HepG2 (cell line): Measurements from ENCODE around the gene C2orf80. TPM values are rescaled to one million over a fixed set of nuclear protein-coding genes. Genes with fewer than 3 reads are reported as not detected.

Source experiments
- ATAC-seq: fragments of 200-7000 bp; cut with Tn5 transposase; 3 replicates; pipeline ENCODE4 v1.9.1; 2020; ENCODE audit warnings: mild to moderate bottlenecking, moderate library complexity
- BruUV-seq: library from RNA; stranded (reverse); fragments of 400-500 nt; replicated peaks from 2 replicates; lab custom pipeline; 2021; lab: Mats Ljungman, UMichigan
- CTCF ChIA-PET: fragments of 300-600 bp; formaldehyde crosslinking; extraction: SDS; loops from one replicate; lab custom pipeline; 2021; ENCODE audit warnings: low total read pairs, inconsistent platforms, low intra/inter-chr PET ratio; lab: Yijun Ruan, JAX
- POLR2A ChIA-PET: fragments of 350-600 bp; sonication (Branson Sonifier 250); formaldehyde crosslinking; loops from one replicate; lab custom pipeline; 2020; ENCODE audit warnings: antibody characterized with exemption, inconsistent platforms; lab: Yijun Ruan, JAX
- DNase-seq: peaks from one replicate; pipeline ENCODE4 v3.0.0-alpha.2; 2015; ENCODE audit warnings: low spot score
- FAIRE-seq: peaks from 3 replicates; lab custom pipeline; 2011; peaks lifted over from hg19 to GRCh38; lab: Jason Lieb, UNC
- H2AFZ ChIP-seq: one replicate; pipeline ENCODE4 v1.6.1; 2011; ENCODE audit warnings: low read length, inconsistent platforms
- H3K27ac ChIP-seq: fragments of 300-600 bp; 3 replicates; pipeline ENCODE4 v1.8.0; 2011; ENCODE audit warnings: mixed run types, mild to moderate bottlenecking, mixed read lengths, low read length, inconsistent platforms; ENCODE audit not compliant: insufficient read depth; ENCODE audit errors: extremely low read length
- H3K27me3 ChIP-seq, 2 experiments: fragments of 200-600 bp in 1 of 2; 2 replicates in 1 of 2; 3 replicates in 1 of 2; pipeline versions ENCODE4 v1.6.0 to v1.8.0; 2011; ENCODE audit warnings: low read length in 2 of 2, mild to moderate bottlenecking in 2 of 2, moderate library complexity in 2 of 2, inconsistent platforms in 1 of 2; ENCODE audit not compliant: insufficient read depth in 2 of 2, control insufficient read depth in 1 of 2
- H3K36me3 ChIP-seq, 2 experiments: fragments of 200-600 bp in 1 of 2; replicated peaks in 1 of 2; 2 replicates in 1 of 2; 3 replicates in 1 of 2; pipeline versions ENCODE4 v1.5.1 to v1.8.0; 2011; ENCODE audit warnings: low read length in 2 of 2, inconsistent platforms in 1 of 2; ENCODE audit not compliant: insufficient read depth in 2 of 2, control insufficient read depth in 1 of 2
- H3K4me1 ChIP-seq: 2 replicates; pipeline ENCODE4 v1.5.1; 2012; ENCODE audit warnings: low read length, inconsistent platforms; ENCODE audit not compliant: insufficient read depth
- H3K4me2 ChIP-seq: 2 replicates; pipeline ENCODE4 v1.6.0; 2011; ENCODE audit warnings: low read depth, low read length, inconsistent platforms
- H3K4me3 ChIP-seq, 3 experiments: fragments of 200-600 bp in 1 of 3; sonication (generic), shearing (Covaris generic) in 1 of 3; replicated peaks in 1 of 3; 2 replicates each; pipeline ENCODE4 v1.5.1; 2011 to 2016; ENCODE audit warnings: low read length in 3 of 3, inconsistent platforms in 2 of 3, low read depth in 2 of 3, mild to moderate bottlenecking in 2 of 3, control low read depth in 1 of 3, mixed read lengths in 1 of 3; ENCODE audit not compliant: insufficient read depth in 1 of 3
- H3K79me2 ChIP-seq: one replicate; pipeline ENCODE4 v1.6.1; 2011; ENCODE audit warnings: low read length, inconsistent platforms; ENCODE audit not compliant: insufficient read depth
- H3K9ac ChIP-seq: 2 replicates; pipeline ENCODE4 v1.6.0; 2011; ENCODE audit warnings: mild to moderate bottlenecking, low read depth, low read length, inconsistent platforms; ENCODE audit not compliant: insufficient read depth
- H3K9me3 ChIP-seq: 2 replicates; pipeline ENCODE4 v1.5.1; 2012; ENCODE audit warnings: mild to moderate bottlenecking, low read length
- H4K20me1 ChIP-seq: 2 replicates; pipeline ENCODE4 v1.6.0; 2011; ENCODE audit warnings: inconsistent platforms, mild to moderate bottlenecking, low read length, moderate library complexity; ENCODE audit not compliant: insufficient read depth
- NFKB2 ChIP-seq: sonication (generic); formaldehyde crosslinking; IDR thresholded peaks from 2 replicates; pipeline ENCODE4 v1.4.0; 2020; ENCODE audit warnings: missing genetic modification reagents, borderline replicate concordance
- SP2 ChIP-seq: sonication (generic); formaldehyde crosslinking; IDR thresholded peaks from 2 replicates; pipeline ENCODE4 v1.5.1; 2020; ENCODE audit warnings: mild to moderate bottlenecking, missing genetic modification reagents
- TBP ChIP-seq: sonication (generic); formaldehyde crosslinking; IDR thresholded peaks from 2 replicates; pipeline ENCODE4 v1.5.0; 2020; ENCODE audit warnings: missing genetic modification reagents
- ZNF362 ChIP-seq: sonication (generic); formaldehyde crosslinking; IDR thresholded peaks from 2 replicates; pipeline ENCODE4 v1.4.0; 2020; ENCODE audit warnings: missing genetic modification reagents, mild to moderate bottlenecking, borderline replicate concordance
- ZNF451 ChIP-seq: sonication (generic); formaldehyde crosslinking; IDR thresholded peaks from 2 replicates; pipeline ENCODE4 v1.5.0; 2020; ENCODE audit warnings: mild to moderate bottlenecking, missing genetic modification reagents
- ZNF652 ChIP-seq: IDR thresholded peaks from 2 replicates; pipeline ENCODE4 v1.6.1; 2016; ENCODE audit warnings: low read depth, borderline replicate concordance
- ZSCAN30 ChIP-seq: sonication (generic); formaldehyde crosslinking; IDR thresholded peaks from 2 replicates; pipeline ENCODE4 v1.5.0; 2020; ENCODE audit warnings: mild to moderate bottlenecking, missing genetic modification reagents
- WGBS: methylation state at CpG from one replicate; pipeline ENCODE4 v1.1.6; 2017; ENCODE audit warnings: low lambda C conversion rate; 5-methylcytosine and 5-hydroxymethylcytosine counted together
- in situ Hi-C: cut with HindIII; loops from 2 replicates; pipeline ENCODE4 v1.10.0; 2017; ENCODE audit warnings: low pct_unique_long_range_greater_than_20kb; ENCODE audit not compliant: extremely low pct_ligation_motif_present
- intact Hi-C: fragments of 100-400 bp; cut with micrococcal nuclease; formaldehyde crosslinking; loops from one replicate; pipeline ENCODE4 v1.10.0; 2022; ENCODE audit not compliant: unreplicated experiment
- polyA plus RNA-seq, 8 experiments: library from polyadenylated mRNA; depleted of rRNA in 3 of 8; stranded (reverse) in 7 of 8; unstranded in 1 of 8; fragments of >200 nt; fragmentation: Illumina TruSeq in 4 of 8; extraction: Trizol in 4 of 8; gene quantifications; 2 replicates each; pipeline versions ENCODE4 v1.2.1 to v1.2.3, GENCODE V29; 2011 to 2016; ENCODE audit warnings: low read depth in 4 of 8, missing spikeins in 1 of 8, mixed read lengths in 1 of 8; ENCODE audit not compliant: insufficient read depth in 1 of 8
- total RNA-seq, 5 experiments: library from RNA; depleted of rRNA; stranded (reverse); fragments of >200 nt; fragmentation: Illumina TruSeq; extraction: Trizol; gene quantifications; 2 replicates each; pipeline ENCODE4 v1.2.3, GENCODE V29; 2016; ENCODE audit warnings: low read depth in 1 of 5
- TF ChIP-seq, protein P1 (sequence below): sonication (generic); formaldehyde crosslinking; IDR thresholded peaks from 2 replicates; pipeline ENCODE4 v1.5.0; 2020; ENCODE audit warnings: mild to moderate bottlenecking, missing genetic modification reagents

Gene C2orf80
- total and polyA plus RNA-seq, 2 of the 13 experiments (the other 11 are each of a cell fraction or from before 2014, with no cell fraction given) = not detected

GRCh38 chr2:208195531-208195930, 5.7 kb upstream of the C2orf80 start (continued):
- TF ChIP-seq, protein P1, sequence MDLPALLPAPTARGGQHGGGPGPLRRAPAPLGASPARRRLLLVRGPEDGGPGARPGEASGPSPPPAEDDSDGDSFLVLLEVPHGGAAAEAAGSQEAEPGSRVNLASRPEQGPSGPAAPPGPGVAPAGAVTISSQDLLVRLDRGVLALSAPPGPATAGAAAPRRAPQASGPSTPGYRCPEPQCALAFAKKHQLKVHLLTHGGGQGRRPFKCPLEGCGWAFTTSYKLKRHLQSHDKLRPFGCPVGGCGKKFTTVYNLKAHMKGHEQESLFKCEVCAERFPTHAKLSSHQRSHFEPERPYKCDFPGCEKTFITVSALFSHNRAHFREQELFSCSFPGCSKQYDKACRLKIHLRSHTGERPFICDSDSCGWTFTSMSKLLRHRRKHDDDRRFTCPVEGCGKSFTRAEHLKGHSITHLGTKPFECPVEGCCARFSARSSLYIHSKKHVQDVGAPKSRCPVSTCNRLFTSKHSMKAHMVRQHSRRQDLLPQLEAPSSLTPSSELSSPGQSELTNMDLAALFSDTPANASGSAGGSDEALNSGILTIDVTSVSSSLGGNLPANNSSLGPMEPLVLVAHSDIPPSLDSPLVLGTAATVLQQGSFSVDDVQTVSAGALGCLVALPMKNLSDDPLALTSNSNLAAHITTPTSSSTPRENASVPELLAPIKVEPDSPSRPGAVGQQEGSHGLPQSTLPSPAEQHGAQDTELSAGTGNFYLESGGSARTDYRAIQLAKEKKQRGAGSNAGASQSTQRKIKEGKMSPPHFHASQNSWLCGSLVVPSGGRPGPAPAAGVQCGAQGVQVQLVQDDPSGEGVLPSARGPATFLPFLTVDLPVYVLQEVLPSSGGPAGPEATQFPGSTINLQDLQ (CRISPR knock-in tag) = no peak
- TF ChIP-seq SP2 (CRISPR knock-in tag) (no peak), ZNF451 (no peak)

GRCh38 chr2:208192611-208193236, 2.9 kb upstream of the C2orf80 start:
- ChIA-PET POLR2A (no interaction called here), CTCF (no interaction called here)
- Histone ChIP-seq H3K4me3 (no peak overlapping the region), H3K27me3 (0 out of 5 replicates have a peak, but pooled peaks cover 0 to 5% of the 10 kb centered on the region in 2 experiments), H3K9ac (no peak overlapping the region), H3K4me2 (no peak overlapping the region), H4K20me1 (no peaks in the 10 kb centered on the region), H2AFZ (no peak overlapping the region), H3K79me2 (no peaks in the 10 kb centered on the region), H3K9me3 (no peaks in the 10 kb centered on the region), H3K4me1 (no peaks in the 10 kb centered on the region), H3K36me3 (no peaks in the 10 kb centered on the region), H3K27ac (no peak overlapping the region)
- FAIRE-seq = no peak
- no TSS peak for BruUV-seq
- 46% methylated on average over 8 of the region's 8 CpGs for WGBS
- TF ChIP-seq ZSCAN30 (CRISPR knock-in tag) = no peak
- no peak for TF ChIP-seq TBP (CRISPR knock-in tag)
- TF ChIP-seq ZNF362 = no peak
- TF ChIP-seq NFKB2 (CRISPR knock-in tag) = no peak
- TF ChIP-seq ZNF652 (CRISPR knock-in tag) = no peak
- intact Hi-C loops = no loop called here
- in situ Hi-C loops = no loop called here
- ATAC-seq = no peak
- DNase-seq = no peak
